Caco-2 (cell line): Measurements from ENCODE around the gene ASCC1. TPM values are rescaled to one million over a fixed set of nuclear protein-coding genes. Genes with fewer than 3 reads are reported as not detected.

ENCODE experiments used
- BruUV-seq: library from RNA; stranded (reverse); fragments of 400-500 nt; replicated peaks from 2 replicates; lab custom pipeline; 2021; lab: Mats Ljungman, UMichigan
- CTCF ChIA-PET: fragments of 300-600 bp; sonication (Branson Sonifier 250); formaldehyde crosslinking; loops from one replicate; lab custom pipeline; 2022; ENCODE audit warnings: antibody characterized with exemption; lab: Charles Lee
- POLR2A ChIA-PET: fragments of 300-600 bp; sonication (Branson Sonifier 250); formaldehyde crosslinking; loops from one replicate; lab custom pipeline; 2022; ENCODE audit warnings: antibody characterized with exemption; lab: Charles Lee
- DNase-seq, 2 experiments: peaks; one replicate each; pipeline versions ENCODE4 v3.0.0 to v3.0.0-alpha.2; 2020 to 2022
- H3K27me3 ChIP-seq: replicated peaks from 2 replicates; pipeline ENCODE4 v1.6.0; 2011; ENCODE audit warnings: low read length; ENCODE audit not compliant: control insufficient read depth, insufficient read depth
- H3K36me3 ChIP-seq: 2 replicates; pipeline ENCODE4 v1.5.1; 2011; ENCODE audit warnings: low read length; ENCODE audit not compliant: control insufficient read depth, insufficient read depth
- H3K4me1 ChIP-seq: fragments of 250-450 bp; sonication (Bioruptor Pico); 2 replicates; pipeline ENCODE4 v1.5.1; 2020; ENCODE audit warnings: mild to moderate bottlenecking
- H3K4me3 ChIP-seq: 2 replicates; pipeline ENCODE4 v1.5.1; 2011; ENCODE audit warnings: low read depth, mild to moderate bottlenecking, control low read depth, low read length
- H3K9me3 ChIP-seq: fragments of 250-450 bp; sonication (Bioruptor Pico); 2 replicates; pipeline ENCODE4 v1.5.1; 2020; ENCODE audit warnings: mild to moderate bottlenecking, moderate library complexity
- H3K27ac Mint-ChIP-seq: one replicate; pipeline ENCODE4 v1.8.0; 2022; ENCODE audit warnings: mixed read lengths; ENCODE audit not compliant: unreplicated experiment
- H3K27me3 Mint-ChIP-seq: one replicate; pipeline ENCODE4 v1.8.0; 2022; ENCODE audit warnings: mixed read lengths; ENCODE audit not compliant: insufficient read depth, unreplicated experiment
- H3K36me3 Mint-ChIP-seq: one replicate; pipeline ENCODE4 v1.8.0; 2022; ENCODE audit warnings: mild to moderate bottlenecking, mixed read lengths; ENCODE audit not compliant: insufficient read depth, unreplicated experiment
- H3K4me1 Mint-ChIP-seq: one replicate; pipeline ENCODE4 v1.8.0; 2022; ENCODE audit warnings: low read depth, mixed read lengths; ENCODE audit not compliant: unreplicated experiment
- H3K4me3 Mint-ChIP-seq: one replicate; pipeline ENCODE4 v1.8.0; 2022; ENCODE audit warnings: mild to moderate bottlenecking, moderate library complexity, mixed read lengths; ENCODE audit not compliant: unreplicated experiment
- H3K9me3 Mint-ChIP-seq: one replicate; pipeline ENCODE4 v1.8.0; 2022; ENCODE audit warnings: mixed read lengths; ENCODE audit not compliant: unreplicated experiment
- intact Hi-C: fragments of 100-400 bp; cut with micrococcal nuclease; formaldehyde crosslinking; loops from one replicate; pipeline ENCODE4 v1.10.0; 2022; ENCODE audit not compliant: unreplicated experiment
- total RNA-seq: library from RNA; stranded (reverse); gene quantifications from 2 replicates; pipeline ENCODE4 v1.2.3, GENCODE V29; 2022
- TF ChIP-seq, protein P1 (sequence below), 2 experiments: fragments of 200-600 bp in 1 of 2; IDR thresholded peaks; 1 replicate in 1 of 2; 2 replicates in 1 of 2; pipeline versions ENCODE4 v1.5.1 to v1.8.0; 2011 to 2022; ENCODE audit warnings: antibody characterized with exemption in 1 of 2, control low read depth in 1 of 2, inconsistent platforms in 1 of 2, low read depth in 1 of 2, low read length in 1 of 2, mild to moderate bottlenecking in 1 of 2, moderate library complexity in 1 of 2; ENCODE audit not compliant: insufficient read depth in 1 of 2, severe bottlenecking in 1 of 2, unreplicated experiment in 1 of 2

Gene ASCC1
- total RNA-seq, 1 experiment from 2014 or later: 73.7 TPM

DNA sequence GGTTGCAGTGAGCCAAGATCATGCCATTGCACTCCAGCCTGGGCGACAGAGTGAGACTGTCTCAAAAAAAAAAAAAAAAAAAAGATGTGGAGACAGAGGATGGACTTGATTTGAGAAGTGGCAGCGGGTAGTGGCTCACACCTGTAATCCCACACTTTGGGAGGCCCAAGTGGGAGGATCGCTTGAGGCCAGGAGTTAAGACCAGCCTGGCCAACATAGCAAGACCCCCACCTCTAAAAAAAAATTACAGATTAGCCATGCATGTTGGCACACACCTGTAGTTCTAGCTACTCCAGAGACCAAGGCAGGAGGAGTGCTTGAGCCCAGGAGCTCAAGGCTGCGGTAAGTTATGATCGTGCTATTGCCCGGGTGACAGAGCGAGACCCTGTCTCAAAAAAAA is 24.3 kb upstream of the ASCC1 start:
- DNase-seq: no peak
- no peaks in the 10 kb centered on the region for H3K9me3 ChIP-seq
- ChIA-PET CTCF (interaction anchor here (0.7 kb wide), 2 partner anchors 88 to 89 kb away, joined by 4 to 5 read pairs; no protein-coding TSS in a partner anchor), POLR2A (no interaction called here)
- no TSS peak for BruUV-seq
- no peak overlapping the region for H3K4me3 Mint-ChIP-seq
- no peaks in the 10 kb centered on the region for H3K9me3 Mint-ChIP-seq
- no peak overlapping the region for H3K4me3 ChIP-seq
- no peak overlapping the region for H3K27ac Mint-ChIP-seq
- peaks cover 18% of the 10 kb centered on the region for H3K4me1 ChIP-seq
- intact Hi-C loops: no loop called here
- TF ChIP-seq, protein P1, sequence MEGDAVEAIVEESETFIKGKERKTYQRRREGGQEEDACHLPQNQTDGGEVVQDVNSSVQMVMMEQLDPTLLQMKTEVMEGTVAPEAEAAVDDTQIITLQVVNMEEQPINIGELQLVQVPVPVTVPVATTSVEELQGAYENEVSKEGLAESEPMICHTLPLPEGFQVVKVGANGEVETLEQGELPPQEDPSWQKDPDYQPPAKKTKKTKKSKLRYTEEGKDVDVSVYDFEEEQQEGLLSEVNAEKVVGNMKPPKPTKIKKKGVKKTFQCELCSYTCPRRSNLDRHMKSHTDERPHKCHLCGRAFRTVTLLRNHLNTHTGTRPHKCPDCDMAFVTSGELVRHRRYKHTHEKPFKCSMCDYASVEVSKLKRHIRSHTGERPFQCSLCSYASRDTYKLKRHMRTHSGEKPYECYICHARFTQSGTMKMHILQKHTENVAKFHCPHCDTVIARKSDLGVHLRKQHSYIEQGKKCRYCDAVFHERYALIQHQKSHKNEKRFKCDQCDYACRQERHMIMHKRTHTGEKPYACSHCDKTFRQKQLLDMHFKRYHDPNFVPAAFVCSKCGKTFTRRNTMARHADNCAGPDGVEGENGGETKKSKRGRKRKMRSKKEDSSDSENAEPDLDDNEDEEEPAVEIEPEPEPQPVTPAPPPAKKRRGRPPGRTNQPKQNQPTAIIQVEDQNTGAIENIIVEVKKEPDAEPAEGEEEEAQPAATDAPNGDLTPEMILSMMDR (IDR thresholded peaks at IDR 0.05; ENCODE audit: insufficient read depth in 1 of 2, low read depth in 1 of 2, low read length in 1 of 2, severe bottlenecking in 1 of 2, unreplicated experiment in 1 of 2): no peak
- H3K36me3 ChIP-seq: no peaks in the 10 kb centered on the region
- peaks cover 27% of the 10 kb centered on the region for H3K36me3 Mint-ChIP-seq
- H3K4me1 Mint-ChIP-seq: peaks cover 23% of the 10 kb centered on the region
- H3K27me3 Mint-ChIP-seq: no peaks in the 10 kb centered on the region
- no peaks in the 10 kb centered on the region for H3K27me3 ChIP-seq

DNA sequence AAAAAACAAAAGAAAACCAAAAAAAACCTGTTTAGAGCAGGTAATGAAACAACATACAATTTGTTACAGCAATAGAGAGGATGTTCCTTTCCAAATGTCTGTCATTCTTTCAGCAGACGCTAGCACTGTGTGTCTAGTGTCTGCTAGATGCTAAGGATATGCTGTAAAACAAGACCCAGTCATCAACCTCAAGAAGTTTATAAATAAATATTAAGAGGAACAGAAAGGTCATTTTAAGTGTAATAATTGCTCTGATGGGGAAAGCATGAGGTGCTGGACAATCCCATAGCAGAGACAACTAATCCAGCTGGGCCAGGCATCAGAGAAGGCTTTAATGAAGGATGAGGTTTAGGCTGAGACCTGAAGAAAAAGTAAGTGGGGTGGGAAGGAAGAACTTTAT is 23.3 kb upstream of the ASCC1 start:
- peaks cover 35% of the 10 kb centered on the region for H3K36me3 Mint-ChIP-seq
- H3K9me3 ChIP-seq: no peaks in the 10 kb centered on the region
- peaks cover 2% of the 10 kb centered on the region; the same call in 1 of the 2 replicates for H3K36me3 ChIP-seq
- H3K27me3 Mint-ChIP-seq: no peaks in the 10 kb centered on the region
- H3K4me1 ChIP-seq: peaks cover 9% of the 10 kb centered on the region
- H3K27ac Mint-ChIP-seq: no peak overlapping the region
- no peak overlapping the region for H3K4me3 Mint-ChIP-seq
- peaks cover 17% of the 10 kb centered on the region for H3K4me1 Mint-ChIP-seq
- ChIA-PET POLR2A (interaction anchor here (1.0 kb wide), 1 partner anchor 34 kb away, joined by 8 read pairs; the partner anchor contains the start of gene DDIT4), CTCF (no interaction called here)
- H3K9me3 Mint-ChIP-seq: no peaks in the 10 kb centered on the region
- DNase-seq: no peak
- TF ChIP-seq, protein P1 (IDR thresholded peaks at IDR 0.05; ENCODE audit: insufficient read depth in 1 of 2, low read depth in 1 of 2, low read length in 1 of 2, severe bottlenecking in 1 of 2, unreplicated experiment in 1 of 2): no peak
- intact Hi-C loops: no loop called here
- H3K27me3 ChIP-seq: no peaks in the 10 kb centered on the region
- no TSS peak for BruUV-seq
- H3K4me3 ChIP-seq: no peak overlapping the region

GRCh38 chr10:72238392-72239175 is 22.5 kb upstream of the ASCC1 start:
- ChIA-PET POLR2A (interaction anchor here (0.6 to 1.0 kb wide), 2 partner anchors 35 to 64 kb away, joined by 4 to 8 read pairs; partner anchors contain the start of gene DDIT4), CTCF (no interaction called here)
- H3K36me3 ChIP-seq: peaks cover 4% of the 10 kb centered on the region
- no peak for DNase-seq
- H3K36me3 Mint-ChIP-seq: peaks cover 43% of the 10 kb centered on the region
- H3K9me3 Mint-ChIP-seq: no peaks in the 10 kb centered on the region
- H3K4me1 ChIP-seq: 0 out of 2 replicates have a peak, but pooled peaks cover under 1% of the 10 kb centered on the region
- H3K4me3 Mint-ChIP-seq: no peak overlapping the region
- peaks cover 8% of the 10 kb centered on the region for H3K4me1 Mint-ChIP-seq
- no peaks in the 10 kb centered on the region for H3K27me3 ChIP-seq
- TF ChIP-seq, protein P1 (IDR thresholded peaks at IDR 0.05; ENCODE audit: insufficient read depth in 1 of 2, low read depth in 1 of 2, low read length in 1 of 2, severe bottlenecking in 1 of 2, unreplicated experiment in 1 of 2): no peak
- H3K27ac Mint-ChIP-seq: no peak overlapping the region
- H3K4me3 ChIP-seq: no peak overlapping the region
- no peaks in the 10 kb centered on the region for H3K27me3 Mint-ChIP-seq
- BruUV-seq: no TSS peak
- intact Hi-C loops: no loop called here
- H3K9me3 ChIP-seq: no peaks in the 10 kb centered on the region
